Stimulated activated memory B cell treated with anti-CD40 and anti-IgM and Interleukin-4, amounts not matched to agents 10 μg/mL and 1 μg/mL and 100 μg/mL, for 72 hours (primary cell): Measurements from ENCODE around the gene SLC6A9.
A peak's percentile ranks its signal among the peaks of the same experiment; 100 is the strongest.

Experiments used
- ATAC-seq: fragments of 150-1000 bp; cut with Tn5 transposase; 2 replicates; pipeline ENCODE4 v1.10.0; 2021
- H3K27ac Mint-ChIP-seq: one replicate; pipeline ENCODE4 v1.8.0; 2022; ENCODE audit warnings: mild to moderate bottlenecking, mixed read lengths
- H3K27me3 Mint-ChIP-seq: one replicate; pipeline ENCODE4 v1.8.0; 2022; ENCODE audit warnings: mixed read lengths
- H3K36me3 Mint-ChIP-seq: one replicate; pipeline ENCODE4 v1.8.0; 2022; ENCODE audit warnings: mixed read lengths
- H3K4me1 Mint-ChIP-seq: one replicate; pipeline ENCODE4 v1.8.0; 2022; ENCODE audit warnings: mixed read lengths
- H3K4me3 Mint-ChIP-seq: one replicate; pipeline ENCODE4 v1.8.0; 2022; ENCODE audit warnings: mild to moderate bottlenecking, moderate library complexity, mixed read lengths
- H3K9me3 Mint-ChIP-seq: one replicate; pipeline ENCODE4 v1.8.0; 2022; ENCODE audit warnings: mixed read lengths

SLC6A9 gene

GRCh38 chr1:44024903-44025525 lies 6.2 kb downstream of the SLC6A9 start:
- ATAC-seq = no peak
- peak overlapping the region; percentile 1 for H3K4me3 Mint-ChIP-seq
- no peaks in the 10 kb centered on the region for H3K9me3 Mint-ChIP-seq
- no peaks in the 10 kb centered on the region for H3K36me3 Mint-ChIP-seq
- H3K4me1 Mint-ChIP-seq = peaks cover 45% of the 10 kb centered on the region
- no peaks in the 10 kb centered on the region for H3K27me3 Mint-ChIP-seq
- peak overlapping the region; percentile 19 for H3K27ac Mint-ChIP-seq

- no peaks in the 10 kb centered on the region for H3K9me3 Mint-ChIP-seq
- H3K4me3 Mint-ChIP-seq = no peak overlapping the region
- H3K36me3 Mint-ChIP-seq = no peaks in the 10 kb centered on the region
- peak overlapping the region; percentile 19 for H3K27ac Mint-ChIP-seq
- peaks cover 37% of the 10 kb centered on the region for H3K4me1 Mint-ChIP-seq
- no peak for ATAC-seq
- H3K27me3 Mint-ChIP-seq = no peaks in the 10 kb centered on the region
These were observed 7.0 kb downstream of the SLC6A9 start for GRCh38 chr1:44024031-44024902.

DNA sequence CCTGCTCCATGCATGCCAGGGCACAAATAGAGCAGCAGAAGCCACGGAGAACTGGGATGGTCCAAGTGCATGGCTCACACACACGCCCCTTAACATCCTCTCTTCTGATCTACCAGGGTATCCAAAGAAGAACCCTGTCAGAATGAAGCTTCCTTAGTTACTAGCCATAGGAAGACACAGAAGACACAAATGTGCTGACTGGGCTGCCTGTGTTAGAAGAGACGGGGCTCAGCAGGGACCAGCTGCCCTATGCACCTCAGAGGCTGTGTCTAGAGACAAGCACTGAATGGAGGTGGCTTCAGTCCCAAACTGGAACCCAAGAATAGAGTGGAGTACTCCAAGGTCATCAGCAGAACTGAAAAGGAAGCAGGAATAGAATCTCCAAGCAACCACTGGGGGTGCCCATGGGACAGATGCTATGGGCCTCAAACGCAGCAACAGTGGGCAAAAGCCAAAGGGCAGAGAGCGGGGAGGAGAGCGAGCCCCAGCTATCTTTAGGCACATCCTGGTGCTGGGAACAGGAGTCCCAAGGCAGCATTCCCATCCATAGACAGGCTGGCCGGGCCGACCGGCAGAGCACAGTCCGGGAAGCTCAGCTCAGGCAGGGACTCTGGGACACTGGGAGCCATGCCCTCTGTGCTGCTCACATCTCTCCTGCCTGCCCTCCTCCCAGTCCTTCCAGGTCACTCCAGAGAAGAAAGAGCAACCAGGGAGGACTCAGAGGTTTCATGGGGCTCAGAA lies 9.5 kb downstream of the SLC6A9 start:
- H3K4me3 Mint-ChIP-seq = no peak overlapping the region
- H3K36me3 Mint-ChIP-seq = no peaks in the 10 kb centered on the region
- no peaks in the 10 kb centered on the region for H3K27me3 Mint-ChIP-seq
- no peaks in the 10 kb centered on the region for H3K9me3 Mint-ChIP-seq
- no peak overlapping the region for H3K27ac Mint-ChIP-seq
- peaks cover 21% of the 10 kb centered on the region for H3K4me1 Mint-ChIP-seq
- no peak for ATAC-seq

- Mint-ChIP-seq H3K4me3 (no peak overlapping the region), H3K27me3 (no peaks in the 10 kb centered on the region), H3K27ac (no peak overlapping the region), H3K4me1 (peaks cover 19% of the 10 kb centered on the region), H3K9me3 (no peaks in the 10 kb centered on the region), H3K36me3 (no peaks in the 10 kb centered on the region)
- no peak for ATAC-seq
These were observed 10.1 kb downstream of the SLC6A9 start for GRCh38 chr1:44021156-44021555.

- Mint-ChIP-seq H3K36me3 (no peaks in the 10 kb centered on the region), H3K4me3 (no peak overlapping the region), H3K27me3 (no peaks in the 10 kb centered on the region), H3K27ac (no peak overlapping the region), H3K9me3 (no peaks in the 10 kb centered on the region), H3K4me1 (peaks cover 12% of the 10 kb centered on the region)
- no peak for ATAC-seq
These were observed 10.8 kb downstream of the SLC6A9 start for GRCh38 chr1:44020464-44020863.

DNA sequence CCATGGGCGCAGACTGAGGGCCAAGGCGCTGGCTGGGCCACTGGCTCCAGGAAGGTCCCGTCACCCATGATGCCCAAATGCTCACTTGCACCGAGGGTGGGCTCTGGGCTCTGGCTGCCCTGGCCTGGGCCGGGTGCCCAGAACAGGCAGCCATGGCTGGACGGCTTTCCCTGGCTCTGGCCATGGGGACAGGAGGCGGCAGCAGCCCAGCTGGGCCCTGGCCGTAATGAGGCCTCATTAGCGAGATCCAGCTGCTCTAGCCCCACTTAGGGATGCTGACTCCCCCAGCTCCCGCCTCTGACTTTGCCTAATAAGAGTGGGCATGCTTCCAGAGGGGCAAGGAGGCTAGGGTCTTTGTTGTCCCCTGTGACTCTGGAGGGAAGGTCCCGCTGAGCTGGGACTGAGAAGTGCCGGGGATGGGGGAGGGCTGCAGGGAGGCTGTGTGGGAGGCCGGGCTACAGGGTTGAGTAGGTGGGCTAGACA lies 11.8 kb downstream of the SLC6A9 start:
- no peak overlapping the region for H3K27ac Mint-ChIP-seq
- peaks cover 3% of the 10 kb centered on the region for H3K4me1 Mint-ChIP-seq
- ATAC-seq = no peak
- H3K9me3 Mint-ChIP-seq = no peaks in the 10 kb centered on the region
- peaks cover 5% of the 10 kb centered on the region for H3K27me3 Mint-ChIP-seq
- H3K4me3 Mint-ChIP-seq = no peak overlapping the region
- no peaks in the 10 kb centered on the region for H3K36me3 Mint-ChIP-seq

DNA sequence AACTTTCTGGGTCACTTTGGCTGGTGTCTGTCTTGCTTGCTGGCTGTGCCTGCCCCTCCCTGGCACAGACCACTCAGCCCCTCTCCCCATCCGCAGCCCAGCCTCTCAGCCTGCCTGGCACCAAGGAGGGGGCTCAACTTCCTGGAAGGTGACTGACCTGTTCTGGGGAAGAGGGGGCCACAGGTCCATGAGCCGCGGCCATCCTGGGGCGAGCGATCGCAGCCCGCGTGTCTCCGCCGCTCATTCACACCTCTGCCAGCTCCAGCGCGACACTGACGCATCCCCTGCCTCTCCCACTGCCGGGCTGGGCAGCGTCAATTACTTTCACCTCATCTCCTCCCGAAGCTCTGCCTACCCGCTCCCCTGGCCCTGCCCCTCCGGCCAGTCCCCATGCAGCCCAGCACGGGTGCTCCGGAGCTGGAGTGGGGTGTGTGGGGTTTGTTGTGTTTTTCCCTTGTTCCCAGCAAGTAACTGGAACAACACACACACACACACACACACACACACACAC lies 14.3 kb downstream of the SLC6A9 start:
- H3K36me3 Mint-ChIP-seq = no peaks in the 10 kb centered on the region
- no peaks in the 10 kb centered on the region for H3K4me1 Mint-ChIP-seq
- no peak overlapping the region for H3K4me3 Mint-ChIP-seq
- no peak overlapping the region for H3K27ac Mint-ChIP-seq
- H3K27me3 Mint-ChIP-seq = peaks cover 16% of the 10 kb centered on the region
- no peaks in the 10 kb centered on the region for H3K9me3 Mint-ChIP-seq
- ATAC-seq = no peak

GRCh38 chr1:44016041-44016889 lies 15.0 kb downstream of the SLC6A9 start:
- Mint-ChIP-seq H3K36me3 (no peaks in the 10 kb centered on the region), H3K27ac (no peak overlapping the region), H3K4me1 (no peaks in the 10 kb centered on the region), H3K27me3 (peaks cover 16% of the 10 kb centered on the region), H3K9me3 (no peaks in the 10 kb centered on the region), H3K4me3 (no peak overlapping the region)
- no peak for ATAC-seq

GRCh38 chr1:44015206-44015605 lies 16.1 kb downstream of the SLC6A9 start:
- H3K9me3 Mint-ChIP-seq = no peaks in the 10 kb centered on the region
- no peak for ATAC-seq
- no peak overlapping the region for H3K4me3 Mint-ChIP-seq
- H3K4me1 Mint-ChIP-seq = no peaks in the 10 kb centered on the region
- no peaks in the 10 kb centered on the region for H3K36me3 Mint-ChIP-seq
- H3K27ac Mint-ChIP-seq = no peak overlapping the region
- H3K27me3 Mint-ChIP-seq = peaks cover 16% of the 10 kb centered on the region

- no peaks in the 10 kb centered on the region for H3K36me3 Mint-ChIP-seq
- H3K27ac Mint-ChIP-seq = no peak overlapping the region
- no peak overlapping the region for H3K4me3 Mint-ChIP-seq
- no peaks in the 10 kb centered on the region for H3K4me1 Mint-ChIP-seq
- no peak for ATAC-seq
- H3K27me3 Mint-ChIP-seq = peaks cover 16% of the 10 kb centered on the region
- H3K9me3 Mint-ChIP-seq = no peaks in the 10 kb centered on the region
These were observed 16.7 kb downstream of the SLC6A9 start for GRCh38 chr1:44014365-44015104.

- Mint-ChIP-seq H3K9me3 (no peaks in the 10 kb centered on the region), H3K27me3 (peaks cover 16% of the 10 kb centered on the region), H3K4me1 (no peaks in the 10 kb centered on the region), H3K27ac (no peak overlapping the region), H3K4me3 (no peak overlapping the region), H3K36me3 (no peaks in the 10 kb centered on the region)
- no peak for ATAC-seq
These were observed 17.3 kb downstream of the SLC6A9 start for GRCh38 chr1:44013949-44014348.

GRCh38 chr1:44012941-44013609 lies 18.2 kb downstream of the SLC6A9 start:
- ATAC-seq = no peak
- Mint-ChIP-seq H3K36me3 (no peaks in the 10 kb centered on the region), H3K27ac (no peak overlapping the region), H3K27me3 (peaks cover 16% of the 10 kb centered on the region), H3K4me1 (no peaks in the 10 kb centered on the region), H3K4me3 (no peak overlapping the region), H3K9me3 (no peaks in the 10 kb centered on the region)

- Mint-ChIP-seq H3K9me3 (no peaks in the 10 kb centered on the region), H3K36me3 (no peaks in the 10 kb centered on the region), H3K4me1 (no peaks in the 10 kb centered on the region), H3K27me3 (peaks cover 16% of the 10 kb centered on the region), H3K27ac (no peak overlapping the region), H3K4me3 (no peak overlapping the region)
- no peak for ATAC-seq
These were observed 18.9 kb downstream of the SLC6A9 start for GRCh38 chr1:44012404-44012803.
